Measurements from ENCODE around the gene DNAJC6.

Gene DNAJC6

GRCh38 chr1:65456481-65456880, 147.1 kb downstream of the DNAJC6 start:
- Histone ChIP-seq H3K36me3 (ENCODE audit: low read length) (no peaks in the 10 kb centered on the region), H3K4me2 (ENCODE audit: low read depth, low read length, poor library complexity, severe bottlenecking) (no peak overlapping the region), H3K27ac (ENCODE audit: low read depth, low read length) (no peak overlapping the region), H4K20me1 (ENCODE audit: low read depth, low read length) (no peaks in the 10 kb centered on the region), H3F3A (ENCODE audit: insufficient read depth) (no peaks in the 10 kb centered on the region), H3K4me3 (ENCODE audit: insufficient read depth, low read length, poor library complexity, severe bottlenecking) (no peak overlapping the region), H3K9me2 (replicated peaks; ENCODE audit: insufficient read depth, low read length) (no peaks in the 10 kb centered on the region), H3K9ac (ENCODE audit: low read length) (no peak overlapping the region), H3K79me2 (ENCODE audit: insufficient read depth, low read length) (no peaks in the 10 kb centered on the region), H3K27me3 (ENCODE audit: low read length) (no peaks in the 10 kb centered on the region), H3K9me3 (ENCODE audit: insufficient read depth, low read length) (no peaks in the 10 kb centered on the region), H2AFZ (ENCODE audit: low read depth, low read length, severe bottlenecking) (no peak overlapping the region)
- no peak for TF ChIP-seq CTCF (IDR thresholded peaks at IDR 0.05; ENCODE audit: insufficient read depth, low read length, poor library complexity, severe bottlenecking)
- TF ChIP-seq EZH2phosphoT487 (conservative IDR thresholded peaks at IDR 0.05; ENCODE audit: low read length) = no peak

GRCh38 chr1:65457868-65458267, 148.5 kb downstream of the DNAJC6 start:
- Histone ChIP-seq H3K36me3 (ENCODE audit: low read length) (no peaks in the 10 kb centered on the region), H3K9me2 (replicated peaks; ENCODE audit: insufficient read depth, low read length) (no peaks in the 10 kb centered on the region), H3K27ac (ENCODE audit: low read depth, low read length) (no peak overlapping the region), H3K4me2 (ENCODE audit: low read depth, low read length, poor library complexity, severe bottlenecking) (no peak overlapping the region), H3K79me2 (ENCODE audit: insufficient read depth, low read length) (no peaks in the 10 kb centered on the region), H3K27me3 (ENCODE audit: low read length) (no peaks in the 10 kb centered on the region), H4K20me1 (ENCODE audit: low read depth, low read length) (no peaks in the 10 kb centered on the region), H3K4me3 (ENCODE audit: insufficient read depth, low read length, poor library complexity, severe bottlenecking) (no peak overlapping the region), H3F3A (ENCODE audit: insufficient read depth) (no peaks in the 10 kb centered on the region), H3K9me3 (ENCODE audit: insufficient read depth, low read length) (no peaks in the 10 kb centered on the region), H2AFZ (ENCODE audit: low read depth, low read length, severe bottlenecking) (no peak overlapping the region), H3K9ac (ENCODE audit: low read length) (no peak overlapping the region)
- TF ChIP-seq CTCF (IDR thresholded peaks at IDR 0.05; ENCODE audit: insufficient read depth, low read length, poor library complexity, severe bottlenecking) (no peak), EZH2phosphoT487 (conservative IDR thresholded peaks at IDR 0.05; ENCODE audit: low read length) (no peak)

- H3K79me2 ChIP-seq (ENCODE audit: insufficient read depth, low read length) = no peaks in the 10 kb centered on the region
These were observed 149.5 kb downstream of the DNAJC6 start for GRCh38 chr1:65458730-65459396.

More at GRCh38 chr1:65458730-65459396, 149.5 kb downstream of the DNAJC6 start:
- H3F3A ChIP-seq (ENCODE audit: insufficient read depth) = no peaks in the 10 kb centered on the region
- H3K36me3 ChIP-seq (ENCODE audit: low read length) = no peaks in the 10 kb centered on the region
- H3K4me3 ChIP-seq (ENCODE audit: insufficient read depth, low read length, poor library complexity, severe bottlenecking) = no peak overlapping the region
- H3K4me2 ChIP-seq (ENCODE audit: low read depth, low read length, poor library complexity, severe bottlenecking) = no peak overlapping the region
- H4K20me1 ChIP-seq (ENCODE audit: low read depth, low read length) = no peaks in the 10 kb centered on the region
- no peaks in the 10 kb centered on the region for H3K9me3 ChIP-seq (ENCODE audit: insufficient read depth, low read length)
- no peak overlapping the region for H3K27ac ChIP-seq (ENCODE audit: low read depth, low read length)
- H3K9ac ChIP-seq (ENCODE audit: low read length) = no peak overlapping the region
- TF ChIP-seq CTCF (IDR thresholded peaks at IDR 0.05; ENCODE audit: insufficient read depth, low read length, poor library complexity, severe bottlenecking) (no peak), EZH2phosphoT487 (conservative IDR thresholded peaks at IDR 0.05; ENCODE audit: low read length) (no peak)
- no peaks in the 10 kb centered on the region for H3K9me2 ChIP-seq (replicated peaks; ENCODE audit: insufficient read depth, low read length)
- no peaks in the 10 kb centered on the region for H3K27me3 ChIP-seq (ENCODE audit: low read length)
- H2AFZ ChIP-seq (ENCODE audit: low read depth, low read length, severe bottlenecking) = peak overlapping the region; percentile 44
